HG03442 (cell line): ENCODE measurements around the gene WDSUB1.

Experiments
- ATAC-seq: cut with Tn5 transposase; IDR thresholded peaks from one replicate; pipeline ENCODE4 v1.9.1; 2021; ENCODE audit warnings: mild to moderate bottlenecking, moderate library complexity; ENCODE audit not compliant: unreplicated experiment

WDSUB1 gene

GRCh38 chr2:159199761-159200465, 86.6 kb downstream of the WDSUB1 start:
- ATAC-seq: no peak

- ATAC-seq: no peak
These were observed 87.3 kb downstream of the WDSUB1 start for GRCh38 chr2:159199236-159199635.

GRCh38 chr2:159196393-159196925, 90.0 kb downstream of the WDSUB1 start:
- ATAC-seq: no peak

GRCh38 chr2:159195697-159196096, 90.8 kb downstream of the WDSUB1 start:
- no peak for ATAC-seq

- no peak for ATAC-seq
These were observed 92.3 kb downstream of the WDSUB1 start for GRCh38 chr2:159194241-159194640.

- no peak for ATAC-seq
These were observed 92.7 kb downstream of the WDSUB1 start for GRCh38 chr2:159193791-159194190.

- ATAC-seq: no peak
These were observed 94.1 kb downstream of the WDSUB1 start for GRCh38 chr2:159192371-159192918.

GRCh38 chr2:159188449-159188848, 98.1 kb downstream of the WDSUB1 start:
- no peak for ATAC-seq

- no peak for ATAC-seq
These were observed 99.4 kb downstream of the WDSUB1 start for GRCh38 chr2:159187106-159187505.

- ATAC-seq: peak; percentile 56
These were observed 100.0 kb downstream of the WDSUB1 start for GRCh38 chr2:159186462-159186861.
